ENCODE results near the gene KDM4C. TPM values are rescaled to one million over a fixed set of nuclear protein-coding genes. Genes with fewer than 3 reads are reported as not detected.

Gene KDM4C
- total and polyA plus RNA-seq, 7 donors = 16.4 to 33.5 (median 28.8) TPM

GRCh38 chr9:6927838-6928237 is 170.1 kb downstream of the KDM4C start:
- peaks cover 0 to 21% (median 6%) of the 10 kb centered on the region in 4 donors for H3K4me1 ChIP-seq
- TF ChIP-seq POLR2A (IDR thresholded peaks at IDR 0.05) (no peak), POLR2AphosphoS5 (IDR thresholded peaks at IDR 0.05) (no peak)
- intact Hi-C loops (cut with DNase I) = no loop called here
- no peaks in the 10 kb centered on the region for H3K36me3 ChIP-seq
- H3K9me3 ChIP-seq = no peaks in the 10 kb centered on the region
- no peak for DNase-seq
- 92 to 93% methylated on average over 1 of the region's 1 CpG for WGBS, 2 donors
- no peak overlapping the region for H3K27ac ChIP-seq
- no peaks in the 10 kb centered on the region for H3K27me3 ChIP-seq
- no peak overlapping the region for H3K4me3 ChIP-seq

GRCh38 chr9:6928863-6929262 is 171.1 kb downstream of the KDM4C start:
- TF ChIP-seq POLR2AphosphoS5 (IDR thresholded peaks at IDR 0.05) (no peak), CTCF (IDR thresholded peaks at IDR 0.05) (no peak), EP300 (IDR thresholded peaks at IDR 0.05) (no peak), POLR2A (IDR thresholded peaks at IDR 0.05) (no peak)
- intact Hi-C loops (cut with DNase I) = no loop called here
- H3K4me1 ChIP-seq = peaks cover 0 to 23% (median 9%) of the 10 kb centered on the region in 4 donors
- WGBS, 2 donors = 44 to 75% methylated on average over 2 of the region's 2 CpGs
- DNase-seq = no peak
- H3K36me3 ChIP-seq = no peaks in the 10 kb centered on the region
- H3K9me3 ChIP-seq = no peaks in the 10 kb centered on the region
- no peaks in the 10 kb centered on the region for H3K27me3 ChIP-seq
- H3K27ac ChIP-seq = no peak overlapping the region
- H3K4me3 ChIP-seq = no peak overlapping the region

GRCh38 chr9:6929441-6930215 is 171.9 kb downstream of the KDM4C start:
- no peak for DNase-seq
- Histone ChIP-seq H3K4me3 (no peak overlapping the region), H3K36me3 (no peaks in the 10 kb centered on the region), H3K27me3 (no peaks in the 10 kb centered on the region), H3K9me3 (no peaks in the 10 kb centered on the region), H3K27ac (no peak overlapping the region), H3K4me1 (peaks cover 0 to 23% (median 9%) of the 10 kb centered on the region in 4 donors)
- TF ChIP-seq CTCF (IDR thresholded peaks at IDR 0.05) (no peak), POLR2AphosphoS5 (IDR thresholded peaks at IDR 0.05) (no peak), EP300 (IDR thresholded peaks at IDR 0.05) (no peak), POLR2A (IDR thresholded peaks at IDR 0.05) (no peak)
- intact Hi-C loops (cut with DNase I) = no loop called here
- 74 to 83% methylated on average over 3 of the region's 3 CpGs for WGBS, 2 donors

- Histone ChIP-seq H3K4me1 (peaks cover 0 to 23% (median 9%) of the 10 kb centered on the region in 4 donors), H3K27me3 (no peaks in the 10 kb centered on the region), H3K4me3 (no peak overlapping the region), H3K9me3 (no peaks in the 10 kb centered on the region), H3K36me3 (no peaks in the 10 kb centered on the region), H3K27ac (no peak overlapping the region)
- intact Hi-C loops (cut with DNase I) = no loop called here
- DNase-seq = no peak
- TF ChIP-seq EP300 (IDR thresholded peaks at IDR 0.05) (no peak), POLR2A (IDR thresholded peaks at IDR 0.05) (no peak), POLR2AphosphoS5 (IDR thresholded peaks at IDR 0.05) (no peak), CTCF (IDR thresholded peaks at IDR 0.05) (no peak)
These were observed 173.1 kb downstream of the KDM4C start for GRCh38 chr9:6930827-6931226.

GRCh38 chr9:6931913-6932312 is 174.1 kb downstream of the KDM4C start:
- WGBS, 2 donors = 58 to 75% methylated on average over 4 of the region's 4 CpGs
- Histone ChIP-seq H3K27me3 (no peaks in the 10 kb centered on the region), H3K27ac (no peak overlapping the region), H3K4me3 (no peak overlapping the region), H3K9me3 (no peaks in the 10 kb centered on the region), H3K36me3 (no peaks in the 10 kb centered on the region), H3K4me1 (peaks cover 0 to 23% (median 9%) of the 10 kb centered on the region in 4 donors)
- no peak for DNase-seq
- intact Hi-C loops (cut with DNase I) = no loop called here
- no peak for TF ChIP-seq CTCF (IDR thresholded peaks at IDR 0.05)
- no peak for TF ChIP-seq POLR2AphosphoS5 (IDR thresholded peaks at IDR 0.05)
- no peak for TF ChIP-seq EP300 (IDR thresholded peaks at IDR 0.05)
- no peak for TF ChIP-seq POLR2A (IDR thresholded peaks at IDR 0.05)

All from sigmoid colon (tissue), 7 donors.